ENCODE measurements around the gene TRIM66. TPM values are rescaled to one million over a fixed set of nuclear protein-coding genes. Genes with fewer than 3 reads are reported as not detected.

Gene TRIM66
- total RNA-seq, 2 experiments from 2014 or later, result 28.1 to 28.2 TPM

DNA sequence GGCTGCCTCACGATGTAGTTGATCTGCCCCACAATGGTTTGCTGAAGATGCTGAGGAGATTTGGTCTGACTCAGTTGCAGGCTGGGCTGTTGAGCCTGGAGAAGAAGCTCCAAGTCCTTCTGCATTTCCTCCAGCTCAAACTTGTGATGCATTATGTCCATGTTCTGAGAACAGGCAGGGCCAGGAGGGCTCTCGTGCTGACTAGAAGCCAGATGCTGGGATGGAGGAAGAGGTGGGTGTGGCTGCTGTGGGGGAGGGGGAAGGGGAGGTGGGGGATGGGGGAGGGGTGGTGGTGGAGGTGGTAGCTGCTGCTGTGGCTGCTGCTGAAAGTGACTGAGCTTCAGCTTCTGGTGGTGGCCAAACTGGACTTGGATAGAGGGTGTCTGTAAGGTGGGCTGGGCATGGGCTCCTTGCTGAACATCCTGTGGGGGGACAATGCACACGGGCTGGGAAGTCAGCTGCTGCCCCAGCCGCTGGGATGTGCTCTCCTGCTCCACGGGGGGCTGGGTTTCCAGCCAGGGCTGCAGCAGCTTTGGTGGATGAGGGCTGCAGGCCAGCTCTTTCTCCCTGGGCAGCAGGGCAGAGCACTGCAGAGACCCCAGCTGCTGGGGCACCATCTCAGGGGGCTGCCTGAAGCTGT is 42.1 kb downstream of the TRIM66 start:
- peaks cover 6% of the 10 kb centered on the region for H3K4me1 Mint-ChIP-seq (ENCODE audit: low read depth)
- DNase-seq, result no peak
- ChIA-PET CTCF (no interaction called here), POLR2A (no interaction called here)
- H3K9me3 Mint-ChIP-seq (ENCODE audit: insufficient read depth), result no peaks in the 10 kb centered on the region
- no peak overlapping the region for H3K27ac Mint-ChIP-seq
- no peaks in the 10 kb centered on the region for H3K27me3 Mint-ChIP-seq (ENCODE audit: low read depth)
- no peak for ATAC-seq
- no peak overlapping the region for H3K4me3 Mint-ChIP-seq
- peaks cover 45% of the 10 kb centered on the region for H3K36me3 Mint-ChIP-seq (ENCODE audit: low read depth)

GRCh38 chr11:8639655-8640054 is 42.8 kb downstream of the TRIM66 start:
- Mint-ChIP-seq H3K4me3 (no peak overlapping the region), H3K36me3 (ENCODE audit: low read depth) (peaks cover 45% of the 10 kb centered on the region), H3K9me3 (ENCODE audit: insufficient read depth) (no peaks in the 10 kb centered on the region), H3K27me3 (ENCODE audit: low read depth) (no peaks in the 10 kb centered on the region), H3K27ac (no peak overlapping the region), H3K4me1 (ENCODE audit: low read depth) (peaks cover 6% of the 10 kb centered on the region)
- no peak for ATAC-seq
- ChIA-PET POLR2A (no interaction called here), CTCF (no interaction called here)
- DNase-seq, result no peak

DNA sequence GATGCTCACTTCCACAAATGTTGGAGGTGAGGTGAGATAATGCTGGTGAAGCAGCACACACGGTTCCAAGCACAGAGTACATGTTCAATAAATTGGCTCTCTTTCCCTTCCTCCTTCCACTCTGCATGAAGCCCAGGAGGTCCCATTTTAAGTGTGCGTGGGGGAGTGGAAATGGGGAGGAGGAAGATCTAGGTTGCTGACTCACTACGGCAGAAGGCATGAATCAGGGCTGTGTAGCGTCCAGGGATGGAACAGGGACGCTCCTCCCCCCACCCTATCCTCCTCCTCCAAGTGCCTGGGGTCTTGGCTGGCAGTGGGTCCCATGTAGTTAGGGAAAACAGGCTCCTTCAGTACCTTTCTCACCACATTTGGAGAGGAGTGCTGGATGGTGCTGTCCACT is 44.2 kb downstream of the TRIM66 start:
- peaks cover 6% of the 10 kb centered on the region for H3K4me1 Mint-ChIP-seq (ENCODE audit: low read depth)
- DNase-seq (no peak), ATAC-seq (no peak)
- peaks cover 45% of the 10 kb centered on the region for H3K36me3 Mint-ChIP-seq (ENCODE audit: low read depth)
- no peak overlapping the region for H3K4me3 Mint-ChIP-seq
- H3K27me3 Mint-ChIP-seq (ENCODE audit: low read depth), result no peaks in the 10 kb centered on the region
- ChIA-PET POLR2A (no interaction called here), CTCF (no interaction called here)
- no peaks in the 10 kb centered on the region for H3K9me3 Mint-ChIP-seq (ENCODE audit: insufficient read depth)
- H3K27ac Mint-ChIP-seq, result no peak overlapping the region

- Mint-ChIP-seq H3K4me1 (ENCODE audit: low read depth) (peaks cover under 1% of the 10 kb centered on the region), H3K27ac (no peak overlapping the region), H3K9me3 (ENCODE audit: insufficient read depth) (no peaks in the 10 kb centered on the region), H3K4me3 (no peak overlapping the region), H3K36me3 (ENCODE audit: low read depth) (peaks cover 40% of the 10 kb centered on the region), H3K27me3 (ENCODE audit: low read depth) (no peaks in the 10 kb centered on the region)
- no peak for DNase-seq
- ChIA-PET POLR2A (interaction anchor here (0.8 kb wide), 1 partner anchor 47 kb away, joined by 3 read pairs; the partner anchor contains the start of gene RPL27A), CTCF (no interaction called here)
- ATAC-seq, result no peak
These were observed 46.3 kb downstream of the TRIM66 start for GRCh38 chr11:8636127-8636526.

GRCh38 chr11:8634498-8634897 is 48.0 kb downstream of the TRIM66 start:
- DNase-seq (no peak), ATAC-seq (no peak)
- Mint-ChIP-seq H3K27me3 (ENCODE audit: low read depth) (no peaks in the 10 kb centered on the region), H3K36me3 (ENCODE audit: low read depth) (peaks cover 32% of the 10 kb centered on the region), H3K4me1 (ENCODE audit: low read depth) (no peaks in the 10 kb centered on the region), H3K9me3 (ENCODE audit: insufficient read depth) (no peaks in the 10 kb centered on the region), H3K27ac (no peak overlapping the region), H3K4me3 (no peak overlapping the region)
- ChIA-PET POLR2A (no interaction called here), CTCF (no interaction called here)

- Mint-ChIP-seq H3K9me3 (ENCODE audit: insufficient read depth) (no peaks in the 10 kb centered on the region), H3K4me3 (no peak overlapping the region), H3K36me3 (ENCODE audit: low read depth) (peaks cover 18% of the 10 kb centered on the region), H3K4me1 (ENCODE audit: low read depth) (no peaks in the 10 kb centered on the region), H3K27ac (no peak overlapping the region), H3K27me3 (ENCODE audit: low read depth) (no peaks in the 10 kb centered on the region)
- POLR2A ChIA-PET, result no interaction called here
- CTCF ChIA-PET, result no interaction called here
- no peak for ATAC-seq
- no peak for DNase-seq
These were observed 50.9 kb downstream of the TRIM66 start for GRCh38 chr11:8631395-8632118.

GRCh38 chr11:8624698-8625097 is 57.8 kb downstream of the TRIM66 start:
- ATAC-seq (no peak), DNase-seq (no peak)
- CTCF ChIA-PET, result no interaction called here
- Mint-ChIP-seq H3K36me3 (ENCODE audit: low read depth) (peaks cover 13% of the 10 kb centered on the region), H3K4me3 (no peak overlapping the region), H3K27ac (no peak overlapping the region), H3K9me3 (ENCODE audit: insufficient read depth) (no peaks in the 10 kb centered on the region), H3K27me3 (ENCODE audit: low read depth) (no peaks in the 10 kb centered on the region), H3K4me1 (ENCODE audit: low read depth) (no peaks in the 10 kb centered on the region)
- POLR2A ChIA-PET, result no interaction called here

GRCh38 chr11:8621147-8621546 is 61.3 kb downstream of the TRIM66 start:
- no peaks in the 10 kb centered on the region for H3K9me3 Mint-ChIP-seq (ENCODE audit: insufficient read depth)
- H3K36me3 Mint-ChIP-seq (ENCODE audit: low read depth), result peaks cover 19% of the 10 kb centered on the region
- ATAC-seq, result no peak
- no peaks in the 10 kb centered on the region for H3K4me1 Mint-ChIP-seq (ENCODE audit: low read depth)
- no peak overlapping the region for H3K4me3 Mint-ChIP-seq
- DNase-seq, result no peak
- no peak overlapping the region for H3K27ac Mint-ChIP-seq
- POLR2A ChIA-PET, result no interaction called here
- H3K27me3 Mint-ChIP-seq (ENCODE audit: low read depth), result no peaks in the 10 kb centered on the region
- CTCF ChIA-PET, result no interaction called here

GRCh38 chr11:8617063-8617462 is 65.4 kb downstream of the TRIM66 start:
- DNase-seq (no peak), ATAC-seq (no peak)
- no peaks in the 10 kb centered on the region for H3K27me3 Mint-ChIP-seq (ENCODE audit: low read depth)
- H3K9me3 Mint-ChIP-seq (ENCODE audit: insufficient read depth), result no peaks in the 10 kb centered on the region
- H3K4me3 Mint-ChIP-seq, result no peak overlapping the region
- no peak overlapping the region for H3K27ac Mint-ChIP-seq
- ChIA-PET CTCF (no interaction called here), POLR2A (no interaction called here)
- peaks cover 1% of the 10 kb centered on the region for H3K4me1 Mint-ChIP-seq (ENCODE audit: low read depth)
- H3K36me3 Mint-ChIP-seq (ENCODE audit: low read depth), result peaks cover 16% of the 10 kb centered on the region

DNA sequence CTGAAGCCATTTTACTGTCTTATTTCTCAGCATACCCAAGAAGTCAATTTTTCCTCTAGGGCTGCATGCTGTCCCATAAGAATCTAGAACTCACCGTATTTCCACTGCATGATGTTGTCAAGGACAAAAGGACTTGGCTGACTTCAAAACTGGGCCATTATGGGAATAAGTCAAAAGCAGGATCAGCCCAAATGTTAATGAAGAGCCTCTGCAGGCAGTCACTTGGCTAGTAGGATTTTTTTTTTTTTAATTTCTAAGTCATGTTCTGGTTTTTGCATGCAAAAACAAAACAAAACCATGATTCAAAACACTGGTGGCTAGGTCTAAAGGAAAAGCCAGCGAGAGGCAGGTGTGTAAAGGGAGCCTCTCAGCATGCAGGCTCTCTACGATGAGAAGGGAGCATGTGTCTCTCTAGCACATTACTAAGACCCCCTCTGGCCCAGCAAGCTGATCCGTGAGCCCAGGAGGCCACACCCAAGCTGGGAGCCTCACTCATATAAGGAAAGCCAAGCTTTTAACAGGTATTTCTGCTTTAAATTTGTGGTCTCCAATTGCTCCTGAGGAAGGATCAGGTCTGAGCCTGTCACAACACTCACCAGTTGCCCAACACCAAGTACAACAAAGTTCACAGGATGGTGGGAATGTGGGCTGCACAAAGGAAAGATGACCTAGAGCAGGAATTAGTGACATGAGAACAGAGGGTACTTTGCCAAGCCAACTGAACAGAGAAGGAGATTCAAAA is 67.0 kb downstream of the TRIM66 start:
- H3K36me3 Mint-ChIP-seq (ENCODE audit: low read depth), result peaks cover 14% of the 10 kb centered on the region
- H3K9me3 Mint-ChIP-seq (ENCODE audit: insufficient read depth), result no peaks in the 10 kb centered on the region
- no peaks in the 10 kb centered on the region for H3K27me3 Mint-ChIP-seq (ENCODE audit: low read depth)
- H3K4me3 Mint-ChIP-seq, result no peak overlapping the region
- H3K27ac Mint-ChIP-seq, result no peak overlapping the region
- no peak for DNase-seq
- POLR2A ChIA-PET, result no interaction called here
- H3K4me1 Mint-ChIP-seq (ENCODE audit: low read depth), result peaks cover 6% of the 10 kb centered on the region
- CTCF ChIA-PET, result no interaction called here
- ATAC-seq, result no peak

DNA sequence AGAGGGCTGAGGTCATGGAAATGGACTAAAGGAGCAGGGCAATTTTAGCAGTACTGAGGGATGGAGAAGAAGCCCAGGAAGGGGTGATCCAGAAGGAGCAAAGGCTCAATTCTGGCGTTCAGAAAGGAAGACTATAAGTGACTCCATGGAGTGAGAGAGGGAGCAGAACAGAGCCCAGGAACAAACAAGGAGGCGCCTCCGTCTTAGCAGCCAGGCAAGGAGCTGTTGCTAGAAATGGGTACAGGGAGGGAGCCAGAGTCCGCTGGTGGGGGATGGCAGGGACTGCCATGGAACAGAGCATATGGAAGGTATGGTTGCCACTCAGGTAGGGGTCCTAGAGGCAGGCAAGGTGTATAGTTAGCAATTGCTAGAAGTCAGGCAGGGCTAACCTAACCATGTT is 68.0 kb downstream of the TRIM66 start:
- Mint-ChIP-seq H3K4me1 (ENCODE audit: low read depth) (peaks cover 6% of the 10 kb centered on the region), H3K27me3 (ENCODE audit: low read depth) (no peaks in the 10 kb centered on the region), H3K36me3 (ENCODE audit: low read depth) (peaks cover 13% of the 10 kb centered on the region), H3K27ac (no peak overlapping the region), H3K9me3 (ENCODE audit: insufficient read depth) (no peaks in the 10 kb centered on the region), H3K4me3 (no peak overlapping the region)
- CTCF ChIA-PET, result no interaction called here
- POLR2A ChIA-PET, result no interaction called here
- ATAC-seq, result no peak
- DNase-seq, result no peak

GRCh38 chr11:8613036-8613435 is 69.4 kb downstream of the TRIM66 start:
- CTCF ChIA-PET, result interaction anchor here (1.1 kb wide), 1 partner anchor 349 kb away, joined by 3 read pairs; the partner anchor contains the start of gene LMO1
- POLR2A ChIA-PET, result no interaction called here

More at GRCh38 chr11:8613036-8613435, 69.4 kb downstream of the TRIM66 start:
- no peak overlapping the region for H3K4me3 Mint-ChIP-seq
- peaks cover 6% of the 10 kb centered on the region for H3K4me1 Mint-ChIP-seq (ENCODE audit: low read depth)
- DNase-seq, result no peak
- H3K27ac Mint-ChIP-seq, result no peak overlapping the region
- ATAC-seq, result no peak
- no peaks in the 10 kb centered on the region for H3K9me3 Mint-ChIP-seq (ENCODE audit: insufficient read depth)
- H3K36me3 Mint-ChIP-seq (ENCODE audit: low read depth), result peaks cover 9% of the 10 kb centered on the region
- H3K27me3 Mint-ChIP-seq (ENCODE audit: low read depth), result no peaks in the 10 kb centered on the region

Measured in activated CD8-positive, alpha-beta T cell treated with anti-CD3 and anti-CD28 coated beads, Interleukin-2, amount 10 ng/mL, durations not matched to agents 7 days and 5 days (primary cell).